GM19238 (cell line): ENCODE results near the gene PHF21B.

Experiments used
- DNase-seq: peaks from one replicate; pipeline ENCODE4 v3.0.0; 2011; ENCODE audit warnings: low spot score; ENCODE audit not compliant: insufficient read length

Gene PHF21B

DNA sequence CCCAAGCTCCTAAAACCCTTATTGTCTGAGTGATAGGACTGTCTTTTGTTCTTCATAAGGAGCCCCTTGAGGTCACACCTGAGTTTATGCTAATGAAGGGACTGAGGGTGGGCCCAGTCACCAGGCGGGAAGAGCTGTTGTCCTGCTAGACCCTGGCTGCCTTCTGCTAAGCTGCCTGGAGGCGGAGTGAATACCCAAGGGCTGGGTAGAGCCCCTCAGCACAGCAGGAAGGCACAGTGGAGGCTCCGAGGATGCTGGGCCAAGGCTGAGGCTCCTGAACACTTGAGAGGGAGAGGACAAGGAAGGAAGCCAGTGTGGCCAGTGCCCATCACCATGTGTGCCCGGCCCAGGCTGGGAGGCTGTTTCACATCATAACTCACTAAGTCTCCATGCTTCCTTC lies 4.8 kb upstream of the PHF21B start:
- DNase-seq: no peak

GRCh38 chr22:45013138-45013537 lies 3.3 kb upstream of the PHF21B start:
- DNase-seq: no peak

DNA sequence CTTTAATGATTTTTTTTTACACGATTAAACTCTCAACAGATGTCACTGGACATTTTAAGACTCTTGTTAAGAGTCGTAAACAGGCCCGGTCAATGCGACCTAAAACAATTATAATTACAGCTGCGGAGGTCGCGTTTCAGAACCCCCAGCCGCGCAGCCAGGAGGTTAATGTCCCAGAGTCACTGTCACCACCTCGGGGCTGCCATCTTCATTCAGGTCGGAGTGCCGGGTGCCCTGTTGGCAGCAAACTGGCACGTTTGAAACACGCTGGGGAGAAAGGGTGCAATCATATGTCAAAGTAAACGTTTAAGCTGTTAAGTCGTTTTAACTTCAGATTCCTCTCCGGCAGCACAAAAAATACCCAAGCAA lies 711 bp upstream of the PHF21B start:
- DNase-seq: no peak

- no peak for DNase-seq
Observed at GRCh38 chr22:45008751-45009605, 827 bp downstream of the PHF21B start.

DNA sequence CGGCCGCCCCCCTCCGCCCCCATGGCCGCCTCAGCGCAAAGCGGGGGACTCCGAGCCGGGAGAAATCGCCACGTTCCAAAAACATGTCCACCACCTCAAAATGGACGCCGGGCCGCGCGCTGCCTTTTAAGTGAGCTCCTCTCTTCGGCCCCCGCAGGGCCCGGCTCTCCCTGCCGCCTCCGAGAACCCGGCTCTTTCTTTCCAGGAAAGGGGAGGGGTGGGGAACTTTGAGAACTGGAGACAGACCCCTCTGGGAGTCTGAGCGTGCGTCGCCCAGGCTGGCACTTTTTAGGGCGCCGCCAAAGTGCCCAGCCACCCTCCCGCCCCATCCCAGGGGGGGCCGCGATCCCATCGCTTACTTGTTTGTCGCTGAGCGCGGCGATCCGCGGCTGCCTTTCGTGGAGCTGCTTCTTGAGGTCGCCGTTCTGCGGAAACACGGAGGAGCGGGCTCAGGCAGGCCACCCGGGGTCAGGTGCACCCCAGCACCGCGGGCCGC lies 1.6 kb downstream of the PHF21B start:
- no peak for DNase-seq

DNA sequence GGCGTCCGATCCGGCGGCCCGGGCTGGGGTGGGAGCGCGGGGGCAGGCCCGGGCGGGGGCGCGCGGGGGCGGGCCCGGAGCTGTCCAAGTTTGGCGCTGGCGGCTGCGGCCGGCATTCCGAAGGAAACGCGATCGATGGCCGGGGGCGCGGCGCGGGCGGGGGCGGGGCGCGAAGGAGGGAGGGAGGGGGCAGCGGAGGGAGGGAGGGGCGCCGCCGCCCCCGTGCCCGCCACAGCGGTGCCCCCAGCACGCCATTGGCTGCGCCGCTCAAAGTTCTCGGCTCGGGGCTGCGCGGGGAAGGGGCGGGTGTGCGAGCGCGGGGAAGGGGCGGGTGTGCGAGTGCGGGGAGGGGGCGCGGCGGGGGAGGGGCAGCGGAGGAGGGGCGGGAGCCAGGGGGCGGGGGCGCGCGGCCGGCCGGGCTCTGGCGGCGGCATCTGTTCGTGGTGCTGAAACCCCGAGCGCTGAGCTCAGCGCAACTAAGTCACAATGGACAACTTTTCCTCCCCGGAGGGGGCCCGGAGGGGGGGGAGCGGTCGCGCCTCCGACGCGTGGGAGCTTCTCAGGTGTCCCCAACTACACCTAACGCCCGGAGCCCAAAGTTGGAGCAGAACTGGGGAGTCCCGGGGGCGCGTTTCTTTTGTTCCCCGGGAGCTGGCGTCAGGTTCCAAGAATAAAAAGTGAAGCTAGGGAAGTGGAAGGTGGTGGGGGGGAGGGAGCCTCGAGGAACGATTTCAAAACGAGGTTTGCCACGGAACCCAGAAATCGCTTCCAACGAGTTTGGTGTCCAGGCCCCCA lies 2.2 kb downstream of the PHF21B start:
- no peak for DNase-seq

GRCh38 chr22:45006964-45007390 lies 2.8 kb downstream of the PHF21B start:
- no peak for DNase-seq

DNA sequence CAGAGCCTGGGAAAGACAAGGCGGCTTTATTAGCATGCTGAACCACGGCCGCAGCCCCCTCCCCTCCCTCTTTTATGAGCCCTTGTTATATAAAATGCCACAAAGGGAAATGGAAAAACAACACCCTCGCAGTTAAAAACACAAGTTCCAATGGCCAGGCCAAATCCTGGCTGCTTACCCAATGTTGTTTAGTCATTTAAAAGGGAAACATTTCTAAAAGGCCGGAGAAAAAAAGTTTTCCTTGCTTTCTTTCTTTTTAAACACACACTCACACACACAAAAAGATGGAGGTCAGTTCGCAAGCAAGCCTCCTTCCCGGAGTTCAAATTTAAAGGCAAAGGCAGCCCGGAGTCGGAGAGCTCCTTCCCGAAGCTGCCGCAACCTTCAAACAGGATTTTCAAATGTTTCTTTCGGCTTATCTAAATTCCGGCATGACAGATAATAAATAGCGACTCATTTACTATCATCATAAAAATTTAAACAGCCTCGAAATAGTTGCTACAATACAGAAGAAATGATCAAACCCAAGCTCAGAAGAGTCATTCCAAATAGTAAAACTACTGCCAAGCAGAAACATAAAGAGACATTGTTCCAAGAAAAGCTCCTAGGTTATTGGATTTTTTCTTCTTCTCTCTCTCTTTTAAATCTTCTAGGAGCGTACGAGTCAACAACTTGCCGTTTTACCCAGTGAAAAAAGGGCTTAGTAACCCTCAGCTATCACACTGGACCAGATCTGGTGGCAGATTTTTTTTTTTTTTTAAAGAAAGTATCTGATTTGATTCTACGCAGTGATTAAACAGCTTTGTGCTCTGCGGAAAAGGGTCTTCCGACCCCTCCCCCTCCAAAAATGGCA lies 3.5 kb downstream of the PHF21B start:
- DNase-seq: no peak

GRCh38 chr22:45001653-45002052 lies 8.2 kb downstream of the PHF21B start:
- DNase-seq: no peak

- DNase-seq: no peak
Observed at GRCh38 chr22:45000330-45000729, 9.5 kb downstream of the PHF21B start.

- DNase-seq: no peak
Observed at GRCh38 chr22:44999687-45000086, 10.1 kb downstream of the PHF21B start.

- DNase-seq: no peak
Observed at GRCh38 chr22:44999231-44999630, 10.6 kb downstream of the PHF21B start.

DNA sequence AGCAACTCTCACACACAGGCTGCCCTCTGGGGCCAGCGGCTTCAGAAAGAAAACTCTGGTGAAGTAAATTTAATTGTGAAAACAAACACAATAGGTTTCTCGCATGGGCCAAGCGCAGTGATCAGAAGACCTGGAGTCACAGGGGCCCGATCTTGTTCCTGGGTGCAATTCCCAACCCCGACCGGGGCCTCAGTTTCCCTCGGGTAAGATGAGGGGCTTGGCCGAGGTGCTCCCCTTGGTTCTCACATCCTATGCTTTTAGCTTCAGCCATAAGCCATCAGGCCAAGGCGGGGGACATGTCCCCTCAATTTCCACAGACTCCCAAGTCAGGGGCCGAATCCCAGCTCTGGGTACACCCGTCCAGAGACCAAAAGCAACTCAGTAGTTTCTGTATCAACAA lies 11.5 kb downstream of the PHF21B start:
- DNase-seq: no peak

DNA sequence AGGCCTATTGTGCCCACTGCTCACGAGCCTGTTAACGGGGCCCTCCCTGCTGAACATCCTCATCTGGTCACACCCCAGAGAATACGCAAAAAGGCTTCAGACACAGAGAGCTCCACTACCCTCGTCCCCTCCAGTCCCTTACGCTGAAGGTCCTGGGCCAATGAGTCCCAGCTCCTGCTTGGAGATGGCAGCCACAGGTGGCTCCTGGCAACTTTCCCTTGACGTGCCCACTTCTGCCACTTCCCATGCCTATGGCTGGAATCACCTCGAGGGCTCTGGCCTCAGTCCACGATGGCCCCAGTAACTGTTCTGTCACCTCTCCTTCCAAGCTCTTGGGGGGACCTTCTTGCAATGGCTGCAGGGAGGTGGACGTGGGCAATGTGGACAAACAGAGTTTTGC lies 12.7 kb downstream of the PHF21B start:
- DNase-seq: no peak

- no peak for DNase-seq
Observed at GRCh38 chr22:44996648-44997047, 13.2 kb downstream of the PHF21B start.

DNA sequence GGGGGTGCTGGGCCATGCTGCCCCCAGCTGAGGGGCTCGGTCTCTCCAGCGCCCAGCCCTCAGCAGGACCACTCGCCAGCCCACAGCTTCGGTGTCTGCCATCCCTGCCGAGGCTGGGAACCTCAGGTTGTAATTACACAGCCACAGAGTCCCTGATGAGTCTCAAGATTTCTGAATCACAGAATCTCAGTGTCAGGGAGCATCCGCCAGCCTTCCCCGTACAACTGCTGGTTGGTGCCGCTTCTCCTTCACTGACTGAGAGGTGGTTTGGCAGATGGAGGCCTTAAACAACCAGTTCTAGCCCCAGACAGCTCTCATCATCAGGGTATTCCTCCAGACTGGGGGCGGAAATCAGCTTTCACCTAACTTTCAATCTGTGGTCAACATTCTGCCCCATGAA lies 13.7 kb downstream of the PHF21B start:
- no peak for DNase-seq

GRCh38 chr22:44995715-44996114 lies 14.1 kb downstream of the PHF21B start:
- no peak for DNase-seq

- no peak for DNase-seq
Observed at GRCh38 chr22:44995105-44995514, 14.7 kb downstream of the PHF21B start.

GRCh38 chr22:44994399-44995104 lies 15.3 kb downstream of the PHF21B start:
- no peak for DNase-seq

DNA sequence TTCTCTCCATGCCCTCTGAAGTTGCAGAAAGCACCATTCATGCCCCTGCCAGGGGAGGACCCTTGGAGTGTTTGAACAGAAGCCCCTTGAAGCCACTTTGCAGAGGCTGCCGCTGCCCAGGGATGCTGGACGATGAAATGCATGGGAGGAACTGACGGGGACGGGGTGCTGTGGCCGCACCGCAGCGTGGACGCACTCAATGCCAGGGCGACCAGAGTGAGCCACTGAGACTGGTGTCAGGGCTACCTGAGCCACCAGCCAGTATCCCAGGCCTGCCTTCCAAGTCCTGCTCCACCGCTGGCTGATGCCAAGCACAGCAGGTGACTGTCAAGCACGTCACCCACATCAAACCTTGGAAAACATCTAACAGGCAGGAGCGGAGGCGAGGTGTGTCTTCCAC lies 17.6 kb downstream of the PHF21B start:
- DNase-seq: no peak

DNA sequence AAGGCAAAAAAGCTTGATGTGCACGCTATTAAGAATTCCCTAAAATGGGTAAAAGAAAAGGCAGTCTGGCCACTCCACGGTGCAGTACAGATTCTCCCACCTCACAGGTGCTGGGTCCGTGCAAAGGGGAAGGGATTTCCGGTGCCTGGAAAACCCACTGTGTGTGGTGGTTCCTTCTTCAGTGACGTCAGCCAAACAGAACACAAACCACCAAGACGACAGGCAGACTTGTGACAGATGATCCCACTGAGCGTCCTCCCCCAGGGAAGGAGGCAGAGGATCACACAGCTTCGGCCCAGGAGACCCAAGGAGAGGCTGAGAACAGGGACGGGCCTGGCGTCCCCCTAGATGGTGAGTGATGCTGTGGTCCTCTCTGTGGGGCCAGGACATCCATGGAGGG lies 18.6 kb downstream of the PHF21B start:
- no peak for DNase-seq
